Neural crest cell (in vitro differentiated cells): ENCODE results near the gene TBC1D2B. TPM values are rescaled to one million over a fixed set of nuclear protein-coding genes. Genes with fewer than 3 reads are reported as not detected.

Source experiments
- DNase-seq: peaks from one replicate; pipeline ENCODE4 v3.0.0; 2021; ENCODE audit warnings: low read depth, mixed read lengths, low spot score
- H3K27ac Mint-ChIP-seq: one replicate; pipeline ENCODE4 v1.8.0; 2021; ENCODE audit warnings: mild to moderate bottlenecking, mixed read lengths; ENCODE audit not compliant: unreplicated experiment
- H3K27me3 Mint-ChIP-seq: 2 replicates; pipeline ENCODE4 v1.8.0; 2021; ENCODE audit warnings: low read depth, mild to moderate bottlenecking, mixed read lengths
- H3K36me3 Mint-ChIP-seq: 2 replicates; pipeline ENCODE4 v1.8.0; 2021; ENCODE audit warnings: low read depth, mild to moderate bottlenecking, mixed read lengths
- H3K4me1 Mint-ChIP-seq: 2 replicates; pipeline ENCODE4 v1.8.0; 2021; ENCODE audit warnings: mixed read lengths
- H3K4me3 Mint-ChIP-seq: one replicate; pipeline ENCODE4 v1.8.0; 2021; ENCODE audit warnings: mild to moderate bottlenecking, mixed read lengths
- H3K9me3 Mint-ChIP-seq: 2 replicates; pipeline ENCODE4 v1.8.0; 2021; ENCODE audit warnings: mixed read lengths
- CTCF ChIP-seq: fragments of 200-600 bp; sonication (generic); conservative IDR thresholded peaks from 2 replicates; pipeline ENCODE4 v1.5.0; 2021; ENCODE audit warnings: antibody characterized with exemption, mild to moderate bottlenecking
- total RNA-seq: library from RNA; stranded (reverse); gene quantifications from 2 replicates; pipeline ENCODE4 v1.2.1, GENCODE V29; 2021

Gene TBC1D2B
- total RNA-seq, 1 donor from 2014 or later: 21.8 TPM

GRCh38 chr15:78023081-78023665 lies 54.3 kb downstream of the TBC1D2B start:
- Mint-ChIP-seq H3K9me3 (no peaks in the 10 kb centered on the region), H3K36me3 (no peaks in the 10 kb centered on the region), H3K4me1 (no peaks in the 10 kb centered on the region), H3K4me3 (no peak overlapping the region), H3K27me3 (no peaks in the 10 kb centered on the region), H3K27ac (no peak overlapping the region)
- no peak for TF ChIP-seq CTCF
- no peak for DNase-seq

DNA sequence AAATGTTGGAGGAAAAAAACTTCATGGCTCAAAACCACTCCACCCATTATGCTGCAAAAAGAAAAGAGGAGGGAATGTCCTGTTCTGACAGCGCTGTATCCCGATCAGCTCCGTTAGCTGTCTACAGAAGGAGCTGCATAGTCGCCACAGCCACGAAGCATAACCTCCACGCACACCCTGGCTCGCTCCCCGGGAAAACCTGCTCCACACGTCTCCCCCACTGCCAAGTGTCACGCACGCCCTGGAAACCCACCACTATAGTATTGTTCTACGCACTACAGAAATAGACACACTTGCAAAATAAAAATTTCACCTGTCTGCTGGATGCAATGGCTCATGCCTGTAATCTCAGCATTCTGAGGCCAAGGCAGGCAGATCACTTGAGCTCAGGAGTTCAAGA lies 55.8 kb downstream of the TBC1D2B start:
- H3K27me3 Mint-ChIP-seq: no peaks in the 10 kb centered on the region
- H3K4me3 Mint-ChIP-seq: no peak overlapping the region
- H3K9me3 Mint-ChIP-seq: no peaks in the 10 kb centered on the region
- TF ChIP-seq CTCF: no peak
- H3K27ac Mint-ChIP-seq: no peak overlapping the region
- H3K4me1 Mint-ChIP-seq: no peaks in the 10 kb centered on the region
- no peak for DNase-seq
- no peaks in the 10 kb centered on the region for H3K36me3 Mint-ChIP-seq

DNA sequence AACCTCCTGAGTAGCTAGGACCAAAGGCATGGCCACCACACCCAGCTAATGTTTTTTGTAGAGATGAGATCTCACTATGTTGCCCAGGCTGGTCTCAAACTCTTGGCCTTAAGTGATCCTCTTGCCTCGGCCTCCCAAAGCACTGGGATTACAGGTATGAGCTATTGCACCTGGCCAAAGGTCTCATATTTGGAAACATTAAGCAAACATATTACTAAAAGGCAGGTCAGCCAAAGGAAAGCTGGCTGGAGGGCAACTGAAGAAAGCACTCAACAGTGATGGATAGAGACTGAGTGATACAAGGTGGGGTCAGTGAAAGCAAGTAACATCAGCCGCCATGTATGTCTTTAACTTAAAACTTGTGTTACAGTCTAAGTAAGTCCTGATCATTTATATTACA lies 57.5 kb downstream of the TBC1D2B start:
- DNase-seq: no peak
- no peaks in the 10 kb centered on the region for H3K4me1 Mint-ChIP-seq
- TF ChIP-seq CTCF: no peak
- H3K9me3 Mint-ChIP-seq: no peaks in the 10 kb centered on the region
- H3K27ac Mint-ChIP-seq: no peak overlapping the region
- no peaks in the 10 kb centered on the region for H3K27me3 Mint-ChIP-seq
- H3K36me3 Mint-ChIP-seq: no peaks in the 10 kb centered on the region
- H3K4me3 Mint-ChIP-seq: no peak overlapping the region

DNA sequence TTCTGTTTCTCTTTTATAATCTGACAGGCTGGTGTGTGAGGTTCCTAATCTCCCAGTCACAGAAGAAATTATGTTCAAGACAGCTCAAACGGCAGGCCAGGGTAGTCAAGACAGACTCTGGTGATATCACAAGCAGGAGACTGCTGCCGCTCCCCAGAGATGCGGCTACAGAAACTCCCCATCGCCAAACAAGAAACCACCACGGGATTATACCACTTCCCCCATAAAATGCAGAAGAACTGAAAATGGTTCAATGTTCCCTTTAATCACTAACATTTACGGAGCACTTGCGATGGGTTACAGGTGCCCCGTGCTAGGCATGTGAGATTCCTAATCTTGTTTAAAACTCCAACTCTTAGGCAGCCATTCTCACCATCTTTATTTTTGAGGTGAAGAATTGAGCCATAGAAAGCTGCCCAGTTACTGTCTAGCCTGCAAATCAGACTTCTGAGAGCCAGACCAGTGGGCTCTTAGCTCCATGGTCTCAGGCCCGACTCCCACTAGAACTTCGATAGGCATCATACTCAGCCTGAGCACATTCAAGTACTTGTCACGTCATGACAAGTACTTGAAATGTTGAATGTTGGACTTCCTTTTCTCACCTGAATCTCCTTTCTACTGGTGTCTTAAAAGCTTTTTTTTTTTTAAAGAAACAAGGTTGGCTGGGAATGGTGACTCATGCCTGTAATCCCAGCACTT lies 58.4 kb downstream of the TBC1D2B start:
- Mint-ChIP-seq H3K27ac (no peak overlapping the region), H3K4me1 (no peaks in the 10 kb centered on the region), H3K27me3 (no peaks in the 10 kb centered on the region), H3K36me3 (no peaks in the 10 kb centered on the region), H3K4me3 (no peak overlapping the region), H3K9me3 (no peaks in the 10 kb centered on the region)
- DNase-seq: no peak
- TF ChIP-seq CTCF: no peak

DNA sequence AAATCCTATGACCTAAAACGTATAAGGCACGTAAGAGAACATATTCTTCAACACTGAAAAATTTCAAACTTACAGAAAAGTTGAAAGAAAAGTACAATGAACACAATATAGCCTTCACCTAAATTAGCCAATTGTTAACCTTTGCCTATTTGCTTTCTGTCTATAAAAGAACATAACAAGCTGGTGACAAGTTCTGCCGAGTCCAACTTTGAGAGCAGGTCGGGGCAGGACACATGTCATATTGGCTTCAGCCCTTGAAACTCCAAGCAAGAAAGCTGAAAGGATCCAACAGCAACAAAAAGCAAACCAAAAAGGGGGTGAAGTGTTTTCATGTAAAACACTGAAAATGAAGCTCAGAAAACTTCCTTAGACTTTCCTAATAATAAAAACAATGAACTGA lies 59.1 kb downstream of the TBC1D2B start:
- Mint-ChIP-seq H3K27me3 (no peaks in the 10 kb centered on the region), H3K9me3 (no peaks in the 10 kb centered on the region), H3K27ac (no peak overlapping the region), H3K4me3 (no peak overlapping the region), H3K4me1 (no peaks in the 10 kb centered on the region), H3K36me3 (no peaks in the 10 kb centered on the region)
- TF ChIP-seq CTCF: no peak
- no peak for DNase-seq
